ENCODE results near the gene USP25. TPM values are rescaled to one million over a fixed set of nuclear protein-coding genes. Genes with fewer than 3 reads are reported as not detected.

USP25 gene
- 10 to 100 TPM; 42.4 to 67.4 (median 49.8) TPM for total RNA-seq

- DNase-seq = peak; percentile 88 to 90
- TF ChIP-seq CTCF (IDR thresholded peaks at IDR 0.05) (peak in 3 of 6 experiments; percentile 19 to 42 (median 30)), POLR2A (IDR thresholded peaks at IDR 0.05) (peak; percentile 78 to 92)
Observed at GRCh38 chr21:15729674-15730483, at the start of gene USP25. Gene USP25, plus strand, starts transcription at chr21:15729982. Its CDS starts 412 bp downstream, at chr21:15730394.

GRCh38 chr21:15682186-15682895 is 47.4 kb upstream of the USP25 start:
- intact Hi-C loops (cut with DNase I) = no loop called here
- H3K9me3 ChIP-seq = no peaks in the 10 kb centered on the region
- 80 to 87% methylated on average over 6 of the region's 6 CpGs for WGBS, 2 donors

More at GRCh38 chr21:15729674-15730483, at the start of gene USP25:
- Histone ChIP-seq H3K4me1 (peaks cover 5 to 23% of the 10 kb centered on the region in 2 donors), H3K27ac (peak within 1 kb of the TSS; percentile 82 to 96 (median 95)), H3K36me3 (no peaks in the 10 kb centered on the region), H3K9me3 (no peaks in the 10 kb centered on the region), H3K27me3 (no peaks in the 10 kb centered on the region), H3K4me3 (replicated peaks in 1 of 3) (peak within 1 kb of the TSS; percentile 21 to 65 (median 65))
- 1% methylated on average over 28 to 53 of the region's 123 CpGs for WGBS, 2 donors
- intact Hi-C loops (cut with DNase I) = loop anchor here (10.0 kb wide), 1 partner anchor 85 kb away; no protein-coding TSS in a partner anchor

DNA sequence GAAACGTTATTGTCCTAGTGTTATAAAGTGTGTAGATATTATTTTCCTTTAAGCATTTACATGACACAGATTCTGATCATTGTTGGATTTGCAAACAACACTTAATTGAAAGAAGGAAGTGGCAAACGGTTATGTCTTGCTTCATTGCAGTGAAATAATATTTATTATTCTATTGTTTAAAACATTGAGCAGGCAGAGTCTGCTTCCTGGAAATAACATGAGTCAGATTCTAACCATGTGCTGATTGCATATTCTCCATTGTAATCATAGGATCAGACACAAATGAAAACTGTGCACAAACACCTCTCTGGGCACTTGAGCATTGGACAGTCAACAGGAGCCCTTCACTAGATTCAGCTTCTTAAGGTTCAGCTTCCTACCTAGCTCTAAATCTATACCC is 46.8 kb upstream of the USP25 start:
- no peak overlapping the region for H3K4me3 ChIP-seq (replicated peaks in 1 of 3)
- TF ChIP-seq POLR2A (IDR thresholded peaks at IDR 0.05) = no peak
- TF ChIP-seq CTCF (IDR thresholded peaks at IDR 0.05) = no peak
- no peaks in the 10 kb centered on the region for H3K4me1 ChIP-seq
- intact Hi-C loops (cut with DNase I) = no loop called here
- WGBS, 2 donors = 57 to 58% methylated on average over 2 of the region's 2 CpGs
- no peak for DNase-seq
- no peaks in the 10 kb centered on the region for H3K36me3 ChIP-seq
- no peaks in the 10 kb centered on the region for H3K27me3 ChIP-seq
- no peaks in the 10 kb centered on the region for H3K9me3 ChIP-seq
- no peak overlapping the region for H3K27ac ChIP-seq

More at GRCh38 chr21:15682186-15682895, 47.4 kb upstream of the USP25 start:
- Histone ChIP-seq H3K36me3 (no peaks in the 10 kb centered on the region), H3K4me3 (replicated peaks in 1 of 3) (no peak overlapping the region), H3K27me3 (no peaks in the 10 kb centered on the region), H3K27ac (no peak overlapping the region), H3K4me1 (no peaks in the 10 kb centered on the region)
- no peak for DNase-seq
- no peak for TF ChIP-seq CTCF (IDR thresholded peaks at IDR 0.05)
- TF ChIP-seq POLR2A (IDR thresholded peaks at IDR 0.05) = no peak

- intact Hi-C loops (cut with DNase I) = no loop called here
- Histone ChIP-seq H3K27ac (no peak overlapping the region), H3K4me3 (replicated peaks in 1 of 3) (no peak overlapping the region), H3K4me1 (no peaks in the 10 kb centered on the region), H3K9me3 (no peaks in the 10 kb centered on the region), H3K27me3 (no peaks in the 10 kb centered on the region), H3K36me3 (no peaks in the 10 kb centered on the region)
- TF ChIP-seq POLR2A (IDR thresholded peaks at IDR 0.05) = no peak
- TF ChIP-seq CTCF (IDR thresholded peaks at IDR 0.05) = no peak
- DNase-seq = no peak
- WGBS, 2 donors = 71 to 85% methylated on average over 1 of the region's 1 CpG
Observed at GRCh38 chr21:15686506-15686905, 43.3 kb upstream of the USP25 start.
